HG03469 (cell line): ENCODE measurements around the gene ZNF22.
A peak's percentile ranks its signal among the peaks of the same experiment; 100 is the strongest.

Experiments used
- ATAC-seq: cut with Tn5 transposase; IDR thresholded peaks from one replicate; pipeline ENCODE4 v1.9.1; 2021; ENCODE audit warnings: mild to moderate bottlenecking, moderate library complexity, moderate number of reproducible peaks; ENCODE audit not compliant: unreplicated experiment

Gene ZNF22

DNA sequence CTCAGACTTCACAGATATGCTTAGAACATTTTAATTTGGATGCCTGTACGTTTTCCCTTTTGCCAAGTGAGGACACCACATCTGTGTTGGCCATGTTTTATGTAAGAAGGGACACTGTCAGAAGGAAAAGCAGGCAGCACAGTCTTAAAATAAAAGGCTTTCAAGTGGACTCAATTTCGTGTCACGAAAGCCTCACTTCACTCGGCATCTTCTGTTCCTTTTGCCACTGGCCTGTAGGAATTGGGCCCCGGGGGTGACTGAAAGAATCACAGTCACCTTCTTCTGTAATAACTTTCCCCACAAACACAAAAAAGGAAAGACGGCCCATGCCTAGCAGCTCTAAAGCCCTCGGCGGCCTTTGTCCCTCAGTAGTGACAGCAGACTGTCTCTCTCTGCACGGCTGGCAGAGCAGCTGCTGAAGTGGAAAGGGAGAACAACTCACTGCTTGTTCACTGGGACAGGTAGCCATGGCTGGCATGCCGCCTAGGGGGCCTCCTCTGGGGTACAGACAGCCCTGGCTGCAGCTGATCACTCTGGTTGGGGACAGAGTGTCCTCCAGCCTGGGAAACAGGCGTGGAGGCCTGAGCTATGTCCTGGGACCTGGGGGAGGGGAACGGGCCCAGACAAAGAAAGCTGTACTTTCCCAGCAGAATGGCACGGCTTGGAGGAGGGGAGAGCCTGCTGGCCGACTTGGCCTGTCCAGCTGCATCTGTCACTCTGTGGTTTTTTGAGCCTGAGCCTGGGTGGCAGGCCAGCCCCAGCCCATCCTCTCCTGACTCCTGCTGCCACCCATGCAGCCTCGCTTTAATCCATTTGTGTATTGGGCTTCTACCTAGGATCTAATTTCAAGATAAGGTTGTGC, 36.7 kb upstream of the ZNF22 start:
- no peak for ATAC-seq

DNA sequence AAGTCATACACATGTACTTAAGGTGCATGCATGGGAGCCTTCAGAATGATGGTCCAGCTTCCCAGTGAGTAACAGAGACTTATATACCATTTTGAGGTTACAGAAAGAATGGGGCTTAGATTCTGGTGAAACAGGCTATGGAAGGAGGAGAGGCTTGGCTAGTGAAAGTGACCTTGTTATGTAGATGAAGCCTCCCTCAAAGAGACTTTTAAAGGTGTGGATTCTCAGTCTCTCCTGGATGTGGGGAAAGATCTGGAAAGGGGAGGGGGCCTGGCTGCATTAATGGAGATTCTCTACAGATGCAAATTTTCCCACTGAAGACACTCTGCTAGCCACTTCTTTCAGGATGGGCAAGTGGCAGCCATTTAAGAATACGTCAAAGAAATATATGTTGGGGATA, 35.6 kb upstream of the ZNF22 start:
- ATAC-seq, result no peak

DNA sequence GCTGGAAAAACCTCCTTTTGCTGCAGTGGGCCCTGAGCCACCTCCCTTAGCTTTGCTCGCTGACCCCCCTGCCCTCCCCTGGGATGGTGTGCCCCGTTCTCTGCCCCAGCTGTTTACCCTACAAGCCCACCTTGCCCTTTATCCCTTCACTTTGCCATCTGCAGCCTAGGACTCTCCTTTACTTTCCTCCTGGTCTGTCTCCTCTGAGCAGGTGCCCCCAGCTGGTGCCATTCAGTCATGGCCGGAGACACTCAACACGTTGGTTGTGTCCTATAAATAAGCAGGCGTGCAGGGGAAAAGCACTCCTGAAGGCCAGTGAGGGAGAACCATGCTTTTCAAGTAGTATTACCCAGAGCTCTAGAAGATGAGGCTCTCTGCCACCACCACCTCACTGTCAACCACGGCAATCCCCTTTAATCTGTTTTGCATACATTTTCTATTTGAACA, 35.0 kb upstream of the ZNF22 start:
- peak; percentile 24 for ATAC-seq

DNA sequence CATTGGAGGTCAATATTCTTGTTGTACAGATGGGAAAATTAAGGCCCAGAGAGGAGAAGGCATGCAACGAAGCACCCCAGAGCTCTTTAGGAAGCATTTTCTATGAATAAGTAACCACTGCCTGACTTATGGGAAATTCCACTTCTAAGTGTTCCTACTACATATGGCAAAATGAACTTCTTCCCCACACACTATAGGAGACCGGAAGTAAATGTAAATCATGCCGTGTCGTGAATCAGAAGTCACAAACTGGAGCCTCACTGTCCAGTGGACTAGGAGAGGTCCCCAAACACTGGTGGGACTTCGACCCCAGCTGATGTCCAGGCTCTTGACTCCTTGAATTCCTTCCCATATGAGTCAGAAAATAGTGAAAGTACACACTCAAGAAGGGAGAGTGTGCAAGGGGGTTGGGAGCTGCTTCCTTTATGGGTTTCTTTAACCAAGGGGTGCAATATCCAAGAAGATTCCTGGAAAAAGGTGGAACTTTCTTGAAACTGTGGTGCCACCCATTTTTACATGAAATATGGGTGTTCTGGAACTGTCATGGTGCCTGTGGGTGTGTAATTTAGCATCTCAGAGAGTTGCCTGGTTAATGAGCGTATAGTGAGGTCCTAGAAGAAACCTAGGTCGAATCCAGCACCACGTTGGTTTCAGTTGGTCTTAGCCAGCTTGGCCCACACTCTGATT, 34.5 kb upstream of the ZNF22 start:
- no peak for ATAC-seq

DNA sequence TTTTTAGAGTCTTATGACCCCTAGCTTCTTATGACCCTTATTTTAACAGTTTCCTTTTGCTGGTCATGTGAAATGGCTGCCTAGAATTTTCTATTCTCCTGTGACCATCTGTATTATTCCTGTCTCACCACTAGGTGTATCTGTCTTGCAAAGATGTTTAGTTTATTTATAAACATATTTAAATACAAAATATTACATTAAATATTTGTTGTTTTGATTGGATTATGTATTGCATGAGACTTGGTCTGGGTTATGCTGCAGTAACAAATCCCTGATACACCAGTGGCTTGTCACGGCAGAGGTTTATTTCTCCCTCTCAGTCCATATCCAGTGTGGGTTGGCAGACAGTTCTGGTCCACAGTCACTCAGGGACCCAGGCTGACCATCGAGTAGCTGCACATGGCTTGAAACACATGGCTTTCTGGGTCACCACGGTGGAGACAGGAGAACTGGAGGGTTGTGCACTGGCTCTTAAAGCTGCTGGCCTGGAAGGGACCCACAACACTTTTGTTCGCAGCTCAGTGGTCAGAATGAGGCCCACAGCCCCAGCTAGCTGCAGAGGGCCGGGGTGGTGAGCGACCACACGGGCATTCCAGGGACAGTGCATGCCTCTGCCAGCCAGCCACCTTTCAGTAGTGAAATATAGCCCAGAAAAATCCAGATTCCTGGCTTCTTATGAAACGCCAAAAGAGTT, 33.8 kb upstream of the ZNF22 start:
- ATAC-seq, result no peak

DNA sequence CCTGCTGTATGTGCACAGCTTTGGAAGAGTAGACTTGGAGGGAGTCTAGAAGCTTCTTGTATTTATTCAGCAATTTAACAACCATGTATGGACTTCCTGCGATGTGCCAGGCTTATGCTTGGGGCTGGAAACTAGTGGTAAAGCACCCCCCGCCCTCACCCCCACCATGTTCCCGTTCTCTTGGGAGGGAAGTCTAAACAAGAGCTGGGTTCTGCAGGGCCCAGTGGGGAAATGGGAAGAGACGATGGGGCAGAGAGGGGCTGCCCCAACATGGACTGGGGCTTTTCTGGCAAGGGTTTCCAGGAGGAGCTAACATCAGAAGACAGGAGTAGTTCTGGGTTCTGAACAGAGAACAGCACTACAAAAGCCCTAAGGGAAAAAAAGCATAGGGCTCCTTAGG, 33.1 kb upstream of the ZNF22 start:
- ATAC-seq, result no peak

DNA sequence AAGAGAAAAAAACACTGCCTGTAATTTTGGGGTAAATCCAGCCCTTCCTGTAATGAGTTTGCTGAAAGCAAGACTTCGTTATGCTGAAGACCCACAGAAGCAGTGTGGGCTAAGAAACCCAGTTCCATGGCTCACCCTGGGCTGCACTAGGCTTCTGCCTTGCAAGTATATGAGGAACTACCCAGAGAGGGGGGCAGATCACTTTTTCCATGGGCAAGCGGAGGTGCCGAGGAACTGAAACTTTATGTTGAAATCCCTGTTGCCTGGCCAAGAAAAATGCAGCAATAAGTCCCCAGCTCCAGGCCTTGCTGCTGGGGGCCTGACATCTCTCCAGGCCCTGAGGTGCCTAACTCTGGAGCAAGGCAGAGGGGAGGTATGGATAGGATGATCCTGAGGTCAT, 32.6 kb upstream of the ZNF22 start:
- no peak for ATAC-seq

DNA sequence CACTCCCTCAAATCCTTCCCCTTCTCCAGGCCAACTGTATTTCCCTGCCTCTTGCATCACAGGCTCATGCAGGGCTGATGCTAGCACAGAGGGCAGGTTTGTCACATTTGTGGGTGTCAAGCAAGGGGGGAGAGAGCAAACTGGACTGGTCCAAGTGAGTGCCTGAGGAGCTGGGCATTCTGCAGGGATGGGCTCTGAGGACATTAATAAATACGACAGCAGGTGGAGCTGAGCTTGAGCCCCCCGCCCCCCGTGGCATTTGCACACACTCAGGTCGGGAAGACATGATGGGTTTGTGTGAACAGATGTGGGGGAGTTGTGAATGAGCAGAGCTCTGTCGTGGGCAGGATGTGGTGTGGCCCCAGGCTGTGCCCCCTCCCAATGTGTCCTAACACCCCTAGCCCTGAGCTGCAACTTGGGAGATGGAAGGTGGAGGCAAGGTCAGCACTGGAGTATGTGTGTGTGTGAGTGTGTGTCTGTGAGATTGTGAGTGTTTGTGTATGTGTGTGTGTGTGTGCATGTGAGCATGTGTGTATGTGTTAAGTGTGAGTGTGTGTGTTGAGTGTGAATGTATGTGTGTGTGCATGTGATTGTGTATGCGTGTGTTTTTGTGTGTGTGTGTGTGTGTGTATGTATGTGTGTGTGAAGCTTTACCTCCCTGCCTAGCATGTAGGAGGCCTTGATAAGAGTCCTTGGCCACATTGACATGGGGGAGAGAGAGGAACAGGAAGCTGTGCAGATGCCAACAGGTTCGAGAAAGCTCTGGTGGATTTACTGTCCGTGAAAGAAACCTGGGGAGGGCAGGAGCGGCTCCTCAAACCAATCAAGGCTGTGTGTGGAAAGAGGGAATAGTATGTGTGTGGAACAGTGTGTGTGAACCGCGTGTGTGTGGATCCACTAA, 32.0 kb upstream of the ZNF22 start:
- ATAC-seq, result no peak

DNA sequence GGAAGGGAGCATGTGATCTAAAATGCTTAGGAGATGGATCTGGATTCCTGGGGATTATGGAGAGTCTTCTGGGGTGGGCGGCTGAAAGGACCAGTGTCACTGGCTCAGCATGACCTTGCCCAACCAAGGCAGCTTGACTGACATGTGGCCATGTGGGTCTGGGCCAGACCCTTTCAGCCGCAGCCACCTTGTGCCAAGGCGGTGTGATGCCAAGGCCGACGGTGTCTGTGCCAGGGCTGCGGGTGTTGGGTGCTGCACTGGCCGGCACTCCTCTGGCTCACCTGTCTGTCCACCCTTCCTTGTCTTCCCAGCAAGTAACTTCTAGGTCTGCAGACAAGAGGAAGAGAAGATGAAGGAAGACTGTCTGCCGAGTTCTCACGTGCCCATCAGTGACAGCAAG, 30.9 kb upstream of the ZNF22 start:
- ATAC-seq, result no peak

DNA sequence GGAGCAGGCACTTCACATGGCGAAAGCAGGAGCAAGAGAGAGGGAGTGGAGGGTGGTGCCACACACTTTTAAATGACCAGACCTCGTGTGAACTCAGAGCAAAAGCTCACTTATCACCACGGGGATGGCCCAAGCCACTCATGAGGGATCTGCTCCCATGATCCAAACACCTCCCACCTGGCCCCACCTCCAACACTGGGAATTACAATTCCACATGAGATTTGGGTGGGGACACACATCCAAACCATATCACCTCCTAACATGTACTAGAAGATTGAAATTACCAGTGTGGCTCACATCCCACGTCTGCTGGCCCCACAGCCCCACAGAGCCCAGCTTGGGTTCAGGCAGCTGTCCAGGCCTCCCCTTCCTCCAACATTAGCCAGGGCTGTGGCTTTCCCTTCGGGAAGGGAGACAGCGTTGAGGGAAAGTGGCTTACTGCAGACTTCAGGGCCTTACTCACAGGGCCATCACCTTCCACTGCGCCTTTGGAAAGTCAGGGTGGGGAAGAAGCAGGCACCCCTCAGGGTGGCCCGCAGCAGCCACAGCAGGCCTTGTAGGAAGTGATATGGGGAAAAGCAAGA, 29.8 kb upstream of the ZNF22 start:
- ATAC-seq, result no peak

DNA sequence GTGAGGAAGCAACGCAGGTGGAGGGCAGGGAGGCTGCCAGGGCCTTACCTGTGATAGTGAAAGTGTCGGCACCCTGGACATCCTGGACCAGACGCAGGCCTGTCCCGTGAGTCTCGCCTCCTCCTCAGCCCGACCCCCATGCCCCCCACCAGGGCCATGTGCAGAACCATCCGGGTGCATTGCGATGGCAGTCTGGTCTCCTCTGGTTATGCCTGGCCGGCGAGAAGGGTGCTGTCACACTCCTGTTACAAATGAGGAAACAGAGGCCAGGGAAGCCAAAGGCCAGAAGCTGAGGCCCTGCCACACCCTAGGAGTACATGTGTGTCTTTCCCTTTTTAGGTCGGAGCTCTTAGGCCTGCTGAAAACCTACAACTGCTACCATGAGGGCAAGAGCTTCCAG, 29.3 kb upstream of the ZNF22 start:
- ATAC-seq, result no peak

DNA sequence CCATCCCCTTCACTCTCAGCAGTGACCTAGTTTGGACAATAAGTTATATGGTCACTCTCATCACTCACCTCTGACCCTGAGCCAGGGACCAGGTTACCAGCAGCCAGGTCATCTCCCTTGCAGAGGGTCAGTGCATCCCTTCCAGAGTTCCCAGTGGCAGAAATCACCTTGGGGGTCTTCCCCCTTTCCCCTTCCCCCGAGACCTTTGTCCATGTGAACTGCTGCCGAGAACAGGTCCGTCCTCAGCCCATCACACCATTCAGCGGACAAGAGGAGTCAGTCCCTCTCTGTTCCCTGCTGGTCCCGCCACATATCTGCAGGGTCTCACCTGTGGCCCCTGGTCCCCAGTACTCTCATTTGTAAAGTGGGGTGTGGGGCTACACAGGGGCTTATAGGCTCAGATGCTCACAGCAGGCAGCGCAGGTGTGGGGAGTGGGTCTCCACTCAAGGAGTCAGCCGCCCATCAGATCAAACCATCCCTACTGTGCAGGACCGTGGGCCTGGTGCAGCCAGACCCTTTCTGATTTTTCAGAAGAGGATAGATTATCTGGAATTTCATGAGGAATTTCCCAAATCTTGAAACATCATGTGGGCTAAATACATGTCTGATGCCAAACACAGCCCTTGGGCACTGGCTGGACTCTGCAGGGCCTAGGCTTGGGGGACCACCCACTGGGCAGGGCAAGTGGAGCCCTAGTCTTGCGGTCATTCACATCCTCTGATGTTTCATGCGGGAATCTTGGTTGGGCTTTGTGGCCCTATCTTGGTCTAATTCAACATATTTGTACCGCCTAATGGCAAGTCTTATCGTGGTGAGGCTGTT, 28.6 kb upstream of the ZNF22 start:
- no peak for ATAC-seq

DNA sequence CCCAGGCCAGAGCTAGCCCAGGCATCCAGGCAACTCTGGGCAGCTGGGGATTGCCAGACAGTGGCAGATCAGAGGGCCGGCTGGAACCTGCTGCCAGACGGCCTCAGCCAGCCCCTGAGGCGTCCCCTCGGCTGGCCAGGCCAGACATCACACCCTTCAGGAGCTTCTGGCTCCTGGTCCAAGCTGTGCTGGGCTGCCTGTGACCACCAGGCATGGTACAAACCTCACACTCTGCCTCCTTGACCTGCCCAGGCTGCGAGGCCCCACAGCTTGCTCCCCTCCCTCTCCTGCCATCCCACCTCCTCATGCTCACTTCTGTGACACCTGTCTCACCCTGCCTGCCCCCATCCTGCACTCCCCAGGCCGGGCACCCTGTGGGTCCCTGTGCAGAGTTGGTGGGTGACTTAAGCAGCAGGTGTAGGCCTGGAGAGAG, 27.8 kb upstream of the ZNF22 start:
- ATAC-seq, result no peak

DNA sequence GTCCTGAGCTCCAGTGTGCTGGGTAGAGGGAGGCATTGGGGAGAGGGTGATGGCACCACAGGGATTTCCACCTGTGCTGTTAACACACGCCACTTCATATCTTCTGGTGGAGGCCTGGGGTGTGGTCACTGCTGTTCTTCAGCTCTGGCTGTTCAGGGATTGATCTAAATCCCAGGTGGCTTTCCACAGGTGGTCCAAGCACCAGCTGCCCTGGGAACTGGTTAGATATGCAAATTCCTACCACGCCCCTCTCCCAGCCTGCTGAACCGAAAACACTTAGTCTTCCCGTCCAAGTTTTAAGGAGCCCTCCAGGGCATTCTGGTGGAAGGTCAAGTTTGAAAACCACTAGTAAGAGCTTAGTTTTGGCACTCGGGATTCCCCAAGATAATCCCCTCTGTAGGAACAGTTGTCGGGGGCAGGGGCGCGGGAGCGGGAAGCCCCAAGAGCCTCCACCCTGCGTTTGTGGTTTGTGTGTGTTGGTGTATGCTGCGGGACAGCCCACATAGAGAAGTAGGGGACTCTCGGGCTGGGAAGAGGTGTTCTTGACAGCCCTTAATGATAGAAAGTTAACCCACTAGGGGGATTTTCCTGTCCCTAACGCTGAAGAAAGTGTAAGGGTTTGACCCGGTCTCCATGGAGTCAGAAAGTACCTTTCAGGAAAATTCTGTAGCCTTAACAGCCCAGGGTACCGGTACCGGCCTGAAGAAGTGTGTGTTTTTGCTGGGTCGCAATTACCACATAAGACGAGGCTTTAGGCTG, 27.2 kb upstream of the ZNF22 start:
- ATAC-seq, result no peak

DNA sequence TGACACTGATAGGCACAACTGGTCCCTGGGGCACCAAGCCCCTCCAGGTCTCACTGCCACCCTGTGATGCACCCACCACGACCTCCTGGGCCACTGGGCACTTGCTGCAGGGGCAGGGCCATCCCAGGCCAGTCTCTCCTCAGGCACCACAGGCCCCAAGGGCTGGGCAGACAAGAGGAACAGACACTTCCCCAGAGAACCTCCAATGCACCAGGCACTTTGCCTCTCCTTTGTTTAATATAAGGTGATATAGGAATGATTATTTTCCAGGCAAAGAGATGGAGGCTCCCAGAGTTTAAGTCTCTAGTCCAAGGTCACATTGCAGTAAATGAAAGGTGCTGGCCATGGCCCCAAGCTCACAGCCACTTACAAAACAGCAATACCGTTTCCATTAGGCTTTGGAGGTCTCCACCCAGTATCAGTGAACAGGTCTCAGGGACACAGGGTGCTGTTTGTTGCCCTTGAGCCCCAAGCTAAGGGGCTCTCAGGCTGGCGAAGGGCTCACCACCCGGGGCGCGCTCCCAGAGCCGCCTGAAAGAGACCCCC, 26.6 kb upstream of the ZNF22 start:
- ATAC-seq, result no peak

DNA sequence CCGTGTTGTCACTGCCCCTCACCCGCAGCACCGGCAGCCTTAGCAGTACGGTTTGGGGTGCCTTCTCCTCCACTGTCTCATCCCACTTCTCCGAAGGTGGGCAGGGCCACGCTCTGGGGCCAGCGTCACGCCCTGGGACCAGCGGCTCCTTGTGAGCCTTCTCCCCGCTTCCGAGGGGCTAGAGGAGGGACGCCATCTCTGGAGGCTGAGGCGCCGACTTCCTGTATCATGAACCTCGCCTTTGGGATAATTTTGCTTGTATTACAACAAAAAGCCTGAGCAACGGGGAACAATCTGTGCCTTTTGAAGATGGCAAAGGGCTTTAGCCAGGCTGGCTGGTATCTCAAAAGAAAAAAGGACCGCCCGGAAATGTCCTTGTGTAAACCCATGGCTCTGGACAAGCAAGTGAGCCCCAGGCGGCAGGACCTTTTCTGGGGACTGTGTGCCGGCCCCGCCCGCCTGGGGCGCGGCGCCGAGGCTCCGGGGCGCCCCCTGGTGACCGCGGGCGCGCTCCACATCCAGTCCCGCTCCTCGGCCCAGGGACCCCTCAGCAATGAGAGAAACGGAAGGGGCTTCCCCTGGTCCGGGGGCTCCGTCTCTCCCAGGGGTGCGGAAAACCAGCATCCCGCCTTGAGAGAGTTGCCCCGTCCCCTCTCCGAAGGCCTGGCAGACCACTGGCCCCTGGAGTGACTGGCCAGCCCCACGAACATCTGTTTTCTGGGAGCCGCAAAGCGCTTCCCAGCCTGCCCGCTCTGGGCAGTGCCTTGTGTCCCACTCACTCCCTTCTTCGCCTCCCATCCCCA, 25.9 kb upstream of the ZNF22 start:
- peak; percentile 77 for ATAC-seq

DNA sequence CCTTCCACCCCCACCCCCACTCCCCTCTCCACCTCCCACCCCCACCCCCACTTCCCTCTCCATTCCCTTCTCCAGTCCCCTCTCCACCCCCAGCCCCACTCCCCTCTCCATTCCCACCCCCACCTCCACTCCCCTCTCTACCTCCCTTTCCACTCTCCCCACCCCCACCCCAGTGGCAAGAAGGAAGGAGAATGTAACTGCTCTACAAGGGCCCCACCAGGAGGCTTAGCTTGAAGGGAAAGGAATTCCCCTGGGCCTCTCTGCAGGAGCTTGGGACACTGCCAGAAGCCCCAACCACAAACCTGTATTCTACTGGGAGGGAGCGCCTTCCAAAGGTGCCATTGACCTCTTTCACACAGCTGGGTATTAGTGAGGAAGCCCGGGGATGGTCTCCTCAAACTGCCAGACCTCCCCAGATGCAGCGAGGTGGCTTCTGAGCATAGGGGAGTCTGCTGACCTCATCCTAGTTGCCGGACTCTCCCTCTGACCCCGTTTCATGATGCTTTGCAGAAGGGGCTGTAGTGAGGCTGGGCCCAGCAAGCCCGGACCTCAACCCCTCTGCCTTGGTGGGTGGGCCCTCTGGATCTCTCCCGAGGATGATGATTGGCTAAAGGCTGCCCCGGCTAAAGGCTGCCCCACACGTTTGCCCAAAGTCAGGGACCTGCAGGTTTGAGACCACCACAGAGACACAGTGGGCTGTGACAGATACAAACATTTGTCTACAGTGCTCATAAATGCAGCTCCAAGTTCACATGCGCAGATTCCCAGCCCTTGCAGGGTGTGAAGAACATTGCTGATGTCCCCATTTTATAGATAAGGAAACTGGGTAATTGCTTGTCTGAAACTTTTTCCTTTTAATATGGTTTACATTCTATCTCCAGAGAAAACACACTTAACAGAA, 25.0 kb upstream of the ZNF22 start:
- ATAC-seq, result no peak
